Neural cell (in vitro differentiated cells): ENCODE measurements around the gene NPR3. TPM values are rescaled to one million over a fixed set of nuclear protein-coding genes. Genes with fewer than 3 reads are reported as not detected.

Experiments
- H2AFZ ChIP-seq: fragments of 200-600, 300-800 bp; sonication (generic), shearing (Covaris generic); 2 replicates; pipeline ENCODE4 v1.6.0; 2014; ENCODE audit warnings: low read depth, mild to moderate bottlenecking, antibody characterized with exemption, low read length, moderate library complexity
- H3F3A ChIP-seq: fragments of 200-600 bp; shearing (Covaris generic); 2 replicates; pipeline ENCODE4 v1.6.1; 2016; ENCODE audit warnings: mild to moderate bottlenecking, moderate library complexity, mixed read lengths, antibody characterized with exemption, low read length; ENCODE audit not compliant: insufficient read depth, poor library complexity, severe bottlenecking
- H3K27ac ChIP-seq: fragments of 200-600, 300-800 bp; sonication (generic), shearing (Covaris generic); 2 replicates; pipeline ENCODE4 v1.5.1; 2014; ENCODE audit warnings: mild to moderate bottlenecking, low read length, moderate library complexity
- H3K27me3 ChIP-seq: fragments of 300-800, 200-600 bp; sonication (generic), shearing (Covaris generic); 2 replicates; pipeline ENCODE4 v1.6.0; 2014; ENCODE audit warnings: mild to moderate bottlenecking, low read depth, low read length, moderate library complexity; ENCODE audit not compliant: insufficient read depth
- H3K36me3 ChIP-seq: fragments of 300-800, 200-600 bp; sonication (generic), shearing (Covaris generic); 2 replicates; pipeline ENCODE4 v1.5.1; 2014; ENCODE audit warnings: mild to moderate bottlenecking, antibody characterized with exemption, low read length, moderate library complexity; ENCODE audit not compliant: insufficient read depth
- H3K4me2 ChIP-seq: fragments of 300-800, 200-600 bp; sonication (generic), shearing (Covaris generic); 2 replicates; pipeline ENCODE4 v1.6.0; 2014; ENCODE audit warnings: mild to moderate bottlenecking, low read length
- H3K4me3 ChIP-seq: fragments of 300-800, 200-600 bp; sonication (generic), shearing (Covaris generic); 2 replicates; pipeline ENCODE4 v1.5.1; 2014; ENCODE audit warnings: mild to moderate bottlenecking, low read length, moderate library complexity
- H3K79me2 ChIP-seq: fragments of 200-600 bp; shearing (Covaris generic); replicated peaks from 2 replicates; pipeline ENCODE4 v1.6.0; 2014; ENCODE audit warnings: mild to moderate bottlenecking, low read length, moderate library complexity; ENCODE audit not compliant: insufficient read depth
- H3K9ac ChIP-seq: fragments of 300-800, 200-600 bp; sonication (generic), shearing (Covaris generic); 2 replicates; pipeline ENCODE4 v1.6.1; 2016; ENCODE audit warnings: mild to moderate bottlenecking, low read length, mixed read lengths
- H3K9me2 ChIP-seq: fragments of 200-600 bp; shearing (Covaris generic); 2 replicates; pipeline ENCODE4 v1.6.1; 2016; ENCODE audit warnings: mild to moderate bottlenecking, low read length, mixed read lengths; ENCODE audit not compliant: insufficient read depth
- H3K9me3 ChIP-seq: fragments of 200-600, 300-800 bp; sonication (generic), shearing (Covaris generic); 2 replicates; pipeline ENCODE4 v1.6.1; 2016; ENCODE audit warnings: mild to moderate bottlenecking, mixed run types, low read length, moderate library complexity, mixed read lengths
- H4K20me1 ChIP-seq: fragments of 200-600 bp; shearing (Covaris generic); 2 replicates; pipeline ENCODE4 v1.6.1; 2016; ENCODE audit warnings: mild to moderate bottlenecking, mixed run types; ENCODE audit not compliant: insufficient read depth
- CTCF ChIP-seq: fragments of 450-650 bp; IDR thresholded peaks from 2 replicates; pipeline ENCODE4 v1.5.1; 2014; ENCODE audit warnings: antibody characterized with exemption, mild to moderate bottlenecking, moderate library complexity; ENCODE audit not compliant: poor library complexity, severe bottlenecking
- EP300 ChIP-seq: fragments of 450-650 bp; conservative IDR thresholded peaks from 2 replicates; pipeline ENCODE4 v1.6.1; 2014; ENCODE audit warnings: antibody characterized with exemption, mild to moderate bottlenecking, moderate library complexity; ENCODE audit not compliant: poor library complexity, severe bottlenecking
- EZH2 ChIP-seq: fragments of 200-600, 300-800 bp; shearing (Covaris generic), sonication (generic); IDR thresholded peaks from 2 replicates; pipeline ENCODE4 v1.6.1; 2014; ENCODE audit warnings: antibody characterized with exemption, low read length, borderline replicate concordance, mild to moderate bottlenecking; ENCODE audit not compliant: insufficient read depth, poor library complexity, severe bottlenecking
- MXI1 ChIP-seq: fragments of 450-650 bp; conservative IDR thresholded peaks from 2 replicates; pipeline ENCODE4 v1.6.1; 2014; ENCODE audit warnings: antibody characterized with exemption, mild to moderate bottlenecking; ENCODE audit not compliant: poor library complexity, severe bottlenecking
- POLR2AphosphoS5 ChIP-seq: IDR thresholded peaks from 2 replicates; pipeline ENCODE4 v1.6.1; 2012
- RAD21 ChIP-seq: fragments of 450-650 bp; conservative IDR thresholded peaks from 2 replicates; pipeline ENCODE4 v1.6.1; 2014; ENCODE audit warnings: antibody characterized with exemption, mild to moderate bottlenecking, moderate library complexity
- REST ChIP-seq: IDR thresholded peaks from 2 replicates; pipeline ENCODE4 v1.6.1; 2012; ENCODE audit warnings: borderline replicate concordance
- SMC3 ChIP-seq: fragments of 450-650 bp; conservative IDR thresholded peaks from 2 replicates; pipeline ENCODE4 v1.6.1; 2014; ENCODE audit warnings: antibody characterized with exemption, mild to moderate bottlenecking, moderate library complexity; ENCODE audit not compliant: poor library complexity
- TAF1 ChIP-seq: IDR thresholded peaks from 2 replicates; pipeline ENCODE4 v1.6.1; 2012; ENCODE audit warnings: low read depth
- polyA plus RNA-seq: library from polyadenylated mRNA; depleted of rRNA; stranded (reverse); fragments of >200 nt; gene quantifications from 2 replicates; pipeline ENCODE4 v1.2.3, GENCODE V29; 2014

Gene NPR3
- polyA plus RNA-seq, 1 donor from 2014 or later = 1.5 TPM

- TF ChIP-seq EZH2 (no peak), POLR2AphosphoS5 (no peak), SMC3 (no peak), MXI1 (no peak), RAD21 (no peak), CTCF (no peak)
- H3K27me3 ChIP-seq = no peaks in the 10 kb centered on the region
- no peaks in the 10 kb centered on the region for H3K79me2 ChIP-seq
- H3K36me3 ChIP-seq = no peaks in the 10 kb centered on the region
- peaks cover 3% of the 10 kb centered on the region for H3K9me3 ChIP-seq
- no peak overlapping the region for H2AFZ ChIP-seq
- H3K27ac ChIP-seq = no peak overlapping the region
- H3K9me2 ChIP-seq = no peaks in the 10 kb centered on the region
- H3K4me2 ChIP-seq = no peak overlapping the region
- H3F3A ChIP-seq = no peaks in the 10 kb centered on the region
- H3K4me3 ChIP-seq = no peak overlapping the region
- no peaks in the 10 kb centered on the region for H4K20me1 ChIP-seq
- H3K9ac ChIP-seq = no peak overlapping the region
Measured at GRCh38 chr5:32776200-32776599, 65.1 kb downstream of the NPR3 start.

GRCh38 chr5:32777222-32777621 is 66.1 kb downstream of the NPR3 start:
- no peaks in the 10 kb centered on the region for H4K20me1 ChIP-seq
- H3K36me3 ChIP-seq = no peaks in the 10 kb centered on the region
- no peak overlapping the region for H2AFZ ChIP-seq
- H3K79me2 ChIP-seq = no peaks in the 10 kb centered on the region
- no peaks in the 10 kb centered on the region for H3K9me2 ChIP-seq
- no peak overlapping the region for H3K4me2 ChIP-seq
- no peaks in the 10 kb centered on the region for H3K27me3 ChIP-seq
- no peak overlapping the region for H3K4me3 ChIP-seq
- H3K27ac ChIP-seq = no peak overlapping the region
- H3K9me3 ChIP-seq = no peaks in the 10 kb centered on the region
- TF ChIP-seq EP300 = no peak
- TF ChIP-seq TAF1 = no peak
- TF ChIP-seq CTCF = no peak
- TF ChIP-seq SMC3 = no peak
- no peak for TF ChIP-seq RAD21
- TF ChIP-seq EZH2 = no peak
- no peak for TF ChIP-seq REST
- TF ChIP-seq POLR2AphosphoS5 = no peak
- no peak for TF ChIP-seq MXI1
- H3K9ac ChIP-seq = no peak overlapping the region
- H3F3A ChIP-seq = no peaks in the 10 kb centered on the region
